ENCODE data around the gene PTPN6. TPM values are rescaled to one million over a fixed set of nuclear protein-coding genes. Genes with fewer than 3 reads are reported as not detected.

PTPN6 gene
- total RNA-seq, 1 experiment from 2014 or later = 25.0 TPM

DNA sequence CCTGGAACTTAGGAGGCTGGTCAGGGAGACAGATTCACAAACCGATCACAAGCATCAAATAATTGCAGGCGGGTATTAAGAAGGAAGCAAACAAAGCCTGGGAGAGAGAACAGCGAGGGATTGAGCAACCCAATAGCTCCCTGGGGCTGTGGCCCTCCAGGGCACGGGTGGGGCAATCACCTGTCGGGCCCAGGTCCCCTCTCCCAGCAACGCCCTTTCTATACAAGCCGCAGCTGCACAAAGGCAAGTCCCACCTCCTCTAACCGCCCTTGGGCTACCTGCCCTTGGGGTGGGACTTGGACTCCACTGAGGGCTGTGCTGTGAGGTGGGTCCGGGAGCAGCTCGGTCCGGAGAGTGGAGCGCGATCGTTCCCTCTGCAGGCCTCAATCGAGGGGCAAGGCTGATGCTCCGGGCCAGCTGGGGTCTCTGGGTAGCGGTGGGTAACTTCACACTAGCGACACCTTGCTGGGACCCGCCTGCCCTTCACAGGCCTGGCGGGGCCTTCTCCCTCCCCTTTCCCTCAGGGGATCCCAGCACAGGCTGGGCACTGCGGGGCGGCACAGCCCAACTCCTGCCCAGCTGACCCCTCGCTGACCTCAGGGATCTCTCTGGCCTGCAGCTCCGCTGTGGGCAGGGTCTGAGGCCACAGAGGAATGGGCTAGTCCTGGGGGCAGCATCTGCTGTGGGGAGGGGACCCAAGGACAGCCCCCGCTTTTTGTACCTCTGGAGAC is 11.3 kb downstream of the PTPN6 start:
- peak overlapping the region; percentile 49; the same call in 1 of the 2 replicates for H3K4me3 ChIP-seq (ENCODE audit: insufficient read depth, low read depth, low read length)

DNA sequence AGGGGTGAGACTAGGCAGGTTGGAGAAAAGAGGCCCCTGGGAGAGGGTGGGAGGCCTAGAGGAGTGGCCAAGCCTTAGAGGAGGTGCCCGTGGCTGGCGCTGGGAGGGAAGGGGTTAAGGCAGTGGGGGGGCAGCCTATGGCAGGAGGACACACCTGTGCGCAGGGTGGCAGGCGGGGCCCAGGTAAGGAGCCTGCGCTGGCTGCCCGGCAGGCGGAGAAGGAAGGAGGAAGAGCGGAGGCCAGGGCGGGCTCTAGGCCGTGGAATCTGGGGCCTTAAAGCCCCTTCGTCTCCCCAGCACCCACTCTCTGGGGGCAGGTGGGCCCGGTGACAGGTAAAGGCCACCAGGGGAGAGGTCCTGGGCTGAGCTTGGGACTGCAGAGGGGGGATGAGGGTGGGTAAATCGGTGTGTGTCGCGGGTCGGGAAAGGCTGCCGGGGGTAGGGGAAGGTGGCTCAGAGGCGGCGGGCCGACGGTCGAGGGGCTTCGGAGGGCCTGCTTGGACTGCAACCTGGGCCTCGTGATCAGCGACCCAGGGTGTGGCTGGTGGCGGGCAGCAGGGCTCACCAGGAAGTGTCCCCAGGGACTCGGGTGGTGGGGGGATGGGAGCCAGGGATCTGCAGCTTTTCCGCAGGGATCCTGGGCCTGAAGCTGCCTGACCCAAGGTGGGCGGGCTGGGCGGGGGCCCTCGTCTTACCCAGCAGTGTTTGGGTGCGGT is 12.0 kb downstream of the PTPN6 start:
- DNase-seq = peak; percentile 88
- H3K36me3 ChIP-seq (replicated peaks; ENCODE audit: control insufficient read depth, insufficient read depth, low read length) = peaks cover 24% of the 10 kb centered on the region
- peak overlapping the region; percentile 49 for H3K4me3 ChIP-seq (ENCODE audit: insufficient read depth, low read depth, low read length)
- H3K27me3 ChIP-seq (ENCODE audit: control insufficient read depth, insufficient read depth, low read length) = no peaks in the 10 kb centered on the region

More for the DNA sequence above, 11.3 kb downstream of the PTPN6 start:
- H3K27me3 ChIP-seq (ENCODE audit: control insufficient read depth, insufficient read depth, low read length) = no peaks in the 10 kb centered on the region
- DNase-seq = peak; percentile 79
- peaks cover 17% of the 10 kb centered on the region for H3K36me3 ChIP-seq (replicated peaks; ENCODE audit: control insufficient read depth, insufficient read depth, low read length)

DNA sequence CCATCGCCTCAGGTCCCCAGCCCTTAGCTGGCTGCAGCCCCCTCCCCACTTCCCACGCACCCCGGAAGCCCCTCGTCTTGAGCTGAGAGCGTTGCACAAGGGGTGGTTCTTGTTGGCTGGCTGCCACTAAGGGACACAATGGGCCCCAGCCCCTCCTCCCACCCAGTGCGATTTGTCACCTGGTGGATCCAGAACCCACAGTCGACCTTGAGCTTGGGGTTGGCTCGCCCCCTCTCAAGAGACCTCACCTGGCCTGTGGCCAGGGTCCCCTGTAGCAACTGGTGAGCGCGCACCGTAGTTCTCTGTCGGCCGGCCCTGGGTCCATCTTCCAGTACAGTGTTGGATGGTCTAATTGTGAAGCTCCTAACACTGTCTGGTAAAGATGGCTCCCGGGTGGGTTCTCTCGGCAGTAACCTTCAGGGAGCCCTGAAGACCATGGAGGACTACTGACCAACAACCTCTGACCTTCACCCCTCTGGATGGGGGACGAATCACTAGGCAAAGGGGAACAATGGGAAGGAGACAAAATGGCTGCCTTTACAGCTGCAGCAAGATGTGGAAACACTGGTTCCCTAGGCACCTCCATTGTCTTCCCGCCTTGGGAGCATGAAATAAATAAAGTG is 12.7 kb downstream of the PTPN6 start:
- Histone ChIP-seq H3K4me3 (ENCODE audit: insufficient read depth, low read depth, low read length) (peak overlapping the region; percentile 49; the same call in 1 of the 2 replicates), H3K36me3 (replicated peaks; ENCODE audit: control insufficient read depth, insufficient read depth, low read length) (peaks cover 31% of the 10 kb centered on the region), H3K27me3 (ENCODE audit: control insufficient read depth, insufficient read depth, low read length) (no peaks in the 10 kb centered on the region)
- DNase-seq = peak; percentile 44

DNA sequence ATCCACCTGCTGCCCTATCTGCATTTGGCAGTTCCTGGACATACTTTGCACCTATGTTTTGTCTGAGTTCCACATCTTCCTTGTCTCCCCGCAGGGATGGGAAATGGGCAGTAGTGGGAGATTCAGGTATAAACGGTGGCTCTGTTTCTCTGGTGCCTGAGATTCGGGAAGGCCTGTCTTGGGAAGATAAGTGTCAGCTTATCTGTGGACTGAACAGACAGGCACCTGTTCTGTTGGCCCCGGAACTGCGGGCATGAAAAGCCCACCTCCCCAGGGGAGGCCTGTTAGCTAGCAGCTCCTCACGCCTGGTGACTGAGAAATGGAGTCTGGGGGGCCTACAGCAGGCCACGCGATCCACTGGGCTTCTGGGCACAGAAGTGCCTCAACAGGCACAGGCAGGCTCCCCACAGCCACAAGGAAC is 13.5 kb downstream of the PTPN6 start:
- Histone ChIP-seq H3K27me3 (ENCODE audit: control insufficient read depth, insufficient read depth, low read length) (no peaks in the 10 kb centered on the region), H3K4me3 (ENCODE audit: insufficient read depth, low read depth, low read length) (no peak overlapping the region), H3K36me3 (replicated peaks; ENCODE audit: control insufficient read depth, insufficient read depth, low read length) (peaks cover 34% of the 10 kb centered on the region)
- no peak for DNase-seq

DNA sequence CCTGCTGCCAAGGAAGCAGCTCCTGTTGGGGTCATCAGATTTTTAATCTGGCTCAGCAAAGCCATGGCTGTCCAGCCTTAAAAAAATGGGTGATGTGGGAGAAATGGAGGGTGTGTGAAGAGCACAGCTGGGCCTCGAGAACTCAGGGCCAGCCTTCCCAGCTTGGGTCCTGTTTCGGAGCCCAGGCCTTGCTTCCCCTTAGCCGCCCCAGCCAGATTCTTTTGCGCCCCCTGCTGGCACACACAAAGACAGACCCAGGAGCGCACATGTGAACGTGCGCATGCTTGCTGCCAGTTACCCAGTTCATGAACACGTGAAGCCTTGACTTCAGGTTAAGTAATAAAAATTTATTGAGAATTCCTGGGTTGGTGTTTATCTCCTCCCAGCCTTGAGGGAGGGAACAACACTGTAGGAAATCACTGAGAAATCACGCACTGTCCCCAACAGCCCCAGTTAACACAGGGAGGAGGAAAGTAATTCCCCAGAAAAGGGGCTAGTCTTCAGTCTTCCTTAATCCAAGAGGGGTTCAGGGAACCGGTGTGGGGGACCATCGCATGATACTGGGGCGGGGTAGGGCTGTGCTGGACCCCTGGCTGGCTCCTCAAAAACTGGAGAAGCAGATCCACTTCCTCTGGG is 14.0 kb downstream of the PTPN6 start:
- peak; percentile 93 for DNase-seq
- Histone ChIP-seq H3K36me3 (replicated peaks; ENCODE audit: control insufficient read depth, insufficient read depth, low read length) (peaks cover 34% of the 10 kb centered on the region), H3K4me3 (ENCODE audit: insufficient read depth, low read depth, low read length) (no peak overlapping the region), H3K27me3 (ENCODE audit: control insufficient read depth, insufficient read depth, low read length) (no peaks in the 10 kb centered on the region)

DNA sequence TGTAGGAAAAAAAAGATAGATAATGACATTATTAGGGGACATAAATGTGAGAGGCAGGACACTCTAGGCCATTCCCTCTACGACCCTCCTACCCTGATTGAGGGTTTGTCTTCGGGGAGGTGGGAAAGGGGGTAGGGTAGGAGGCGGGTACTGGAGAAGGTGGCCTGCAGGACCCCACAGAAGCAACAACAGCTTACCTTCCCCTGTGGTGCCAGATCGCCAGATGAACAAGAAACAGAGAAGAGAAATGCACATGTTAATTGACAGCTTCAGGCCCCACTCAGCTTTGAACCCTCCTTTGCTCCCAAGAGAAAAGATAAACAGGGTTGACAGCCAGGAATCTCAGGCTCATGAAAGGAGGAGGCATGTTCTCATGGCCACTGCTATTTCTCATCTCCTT is 14.6 kb downstream of the PTPN6 start:
- DNase-seq = peak; percentile 47
- Histone ChIP-seq H3K36me3 (replicated peaks; ENCODE audit: control insufficient read depth, insufficient read depth, low read length) (peaks cover 34% of the 10 kb centered on the region), H3K27me3 (ENCODE audit: control insufficient read depth, insufficient read depth, low read length) (no peaks in the 10 kb centered on the region)

DNA sequence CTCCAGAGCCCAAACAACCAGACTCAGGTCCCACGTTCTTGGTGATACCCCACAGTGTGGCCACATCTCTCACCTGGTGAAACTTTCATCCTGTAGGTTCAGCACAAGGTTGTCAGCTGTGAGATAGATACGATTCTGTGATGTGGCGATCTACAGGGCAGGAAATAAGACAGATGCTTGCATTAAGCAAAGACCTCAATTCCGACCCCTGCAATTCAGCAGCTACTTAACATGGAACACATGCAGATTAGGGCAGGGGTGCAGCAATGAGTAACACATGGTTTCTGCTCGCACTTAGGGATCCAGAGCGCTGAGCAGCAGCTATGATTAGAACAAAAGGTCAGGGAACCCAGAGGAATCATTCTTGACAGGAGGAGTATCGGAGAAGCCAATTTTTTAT is 15.2 kb downstream of the PTPN6 start:
- Histone ChIP-seq H3K27me3 (ENCODE audit: control insufficient read depth, insufficient read depth, low read length) (no peaks in the 10 kb centered on the region), H3K36me3 (replicated peaks; ENCODE audit: control insufficient read depth, insufficient read depth, low read length) (peaks cover 34% of the 10 kb centered on the region), H3K4me3 (ENCODE audit: insufficient read depth, low read depth, low read length) (no peak overlapping the region)
- no peak for DNase-seq

More for the DNA sequence above, 14.6 kb downstream of the PTPN6 start:
- H3K4me3 ChIP-seq (ENCODE audit: insufficient read depth, low read depth, low read length) = no peak overlapping the region

DNA sequence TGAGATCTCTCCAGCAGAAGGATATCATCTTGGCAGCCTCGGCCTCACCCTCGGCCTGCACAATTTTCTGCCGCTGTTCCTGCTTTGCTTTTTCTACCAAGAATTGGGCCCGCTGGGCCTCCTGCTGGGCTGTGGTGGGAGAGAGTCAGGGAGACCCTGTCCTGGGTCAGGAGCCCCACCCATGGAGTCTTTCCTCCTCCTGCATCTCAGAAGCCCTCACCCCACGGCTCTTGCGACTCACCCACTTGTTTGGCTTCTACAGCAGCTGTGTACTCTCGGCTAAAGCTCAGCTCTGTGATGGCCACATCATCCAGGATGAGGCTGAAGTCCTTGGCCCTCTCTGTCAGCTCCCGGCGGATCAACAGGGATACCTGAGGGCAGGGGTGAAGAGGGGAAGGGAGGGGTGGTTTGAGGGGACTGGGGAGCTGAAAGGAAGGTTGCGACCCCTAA is 16.5 kb downstream of the PTPN6 start:
- Histone ChIP-seq H3K27me3 (ENCODE audit: control insufficient read depth, insufficient read depth, low read length) (no peaks in the 10 kb centered on the region), H3K36me3 (replicated peaks; ENCODE audit: control insufficient read depth, insufficient read depth, low read length) (peaks cover 34% of the 10 kb centered on the region), H3K4me3 (ENCODE audit: insufficient read depth, low read depth, low read length) (no peak overlapping the region)
- no peak for DNase-seq

DNA sequence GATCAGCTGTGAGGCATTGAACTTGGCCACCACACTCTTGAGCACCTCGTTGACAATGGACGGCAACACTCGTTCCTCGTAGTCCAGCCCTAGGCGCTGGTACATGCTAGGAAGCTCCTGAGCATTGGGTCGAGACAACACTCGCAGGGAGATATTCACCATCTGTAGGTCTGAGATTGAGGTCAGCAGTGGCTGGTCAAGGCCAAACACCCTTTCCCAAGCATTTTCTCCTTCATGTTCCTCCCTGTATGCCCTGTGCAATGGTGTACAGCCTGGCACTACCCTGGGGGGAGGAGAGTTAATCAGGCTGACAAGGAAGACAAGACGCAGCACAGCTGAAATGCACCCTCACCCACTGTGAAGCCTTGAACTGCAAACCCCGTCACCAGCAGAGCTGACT is 17.3 kb downstream of the PTPN6 start:
- peaks cover 34% of the 10 kb centered on the region for H3K36me3 ChIP-seq (replicated peaks; ENCODE audit: control insufficient read depth, insufficient read depth, low read length)
- DNase-seq = no peak
- H3K4me3 ChIP-seq (ENCODE audit: insufficient read depth, low read depth, low read length) = no peak overlapping the region
- H3K27me3 ChIP-seq (ENCODE audit: control insufficient read depth, insufficient read depth, low read length) = no peaks in the 10 kb centered on the region

DNA sequence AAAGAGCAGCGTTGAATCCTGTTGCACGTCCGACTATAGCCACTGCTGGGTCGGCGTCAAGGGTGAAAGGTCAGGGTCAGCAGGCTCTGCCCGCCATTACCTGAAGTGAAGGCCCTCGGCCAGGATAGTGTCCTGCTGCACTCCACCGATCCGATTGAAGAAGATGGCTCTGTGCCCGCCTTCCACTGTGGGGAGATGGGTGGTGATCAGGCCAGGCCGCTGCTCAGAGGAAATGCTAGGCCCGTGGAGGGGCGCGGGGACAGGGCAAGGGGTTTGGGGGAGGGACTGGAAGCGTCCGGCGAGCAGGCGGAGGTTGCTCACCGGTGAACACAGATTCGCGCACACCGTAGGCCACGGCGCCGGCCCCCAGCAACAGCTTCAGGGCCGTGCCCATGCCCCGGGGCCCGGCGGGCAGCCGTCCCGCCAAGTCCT is 19.0 kb downstream of the PTPN6 start:
- Histone ChIP-seq H3K4me3 (ENCODE audit: insufficient read depth, low read depth, low read length) (peak overlapping the region; percentile 75), H3K36me3 (replicated peaks; ENCODE audit: control insufficient read depth, insufficient read depth, low read length) (peaks cover 45% of the 10 kb centered on the region), H3K27me3 (ENCODE audit: control insufficient read depth, insufficient read depth, low read length) (no peaks in the 10 kb centered on the region)
- no peak for DNase-seq

DNA sequence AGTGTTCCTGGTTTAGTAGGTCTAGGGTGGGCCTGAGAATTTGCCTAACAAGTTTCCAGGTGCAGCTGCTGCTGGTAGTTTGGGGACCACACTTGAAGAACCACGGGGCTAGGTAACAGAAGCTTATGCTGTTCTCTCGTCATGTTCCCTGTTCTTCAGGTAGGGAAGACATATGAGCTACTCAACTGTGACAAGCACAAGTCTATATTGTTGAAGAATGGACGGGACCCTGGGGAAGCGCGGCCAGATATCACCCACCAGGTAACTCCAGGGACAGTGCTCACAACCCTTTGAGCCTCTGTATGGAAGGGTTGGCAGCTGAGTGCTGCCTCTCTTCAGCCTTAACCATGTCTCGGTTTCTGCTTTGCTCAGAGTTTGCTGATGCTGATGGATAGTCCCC is 23.0 kb downstream of the PTPN6 start:
- Histone ChIP-seq H3K36me3 (replicated peaks; ENCODE audit: control insufficient read depth, insufficient read depth, low read length) (peaks cover 32% of the 10 kb centered on the region), H3K4me3 (ENCODE audit: insufficient read depth, low read depth, low read length) (no peak overlapping the region), H3K27me3 (ENCODE audit: control insufficient read depth, insufficient read depth, low read length) (no peaks in the 10 kb centered on the region)
- no peak for DNase-seq

DNA sequence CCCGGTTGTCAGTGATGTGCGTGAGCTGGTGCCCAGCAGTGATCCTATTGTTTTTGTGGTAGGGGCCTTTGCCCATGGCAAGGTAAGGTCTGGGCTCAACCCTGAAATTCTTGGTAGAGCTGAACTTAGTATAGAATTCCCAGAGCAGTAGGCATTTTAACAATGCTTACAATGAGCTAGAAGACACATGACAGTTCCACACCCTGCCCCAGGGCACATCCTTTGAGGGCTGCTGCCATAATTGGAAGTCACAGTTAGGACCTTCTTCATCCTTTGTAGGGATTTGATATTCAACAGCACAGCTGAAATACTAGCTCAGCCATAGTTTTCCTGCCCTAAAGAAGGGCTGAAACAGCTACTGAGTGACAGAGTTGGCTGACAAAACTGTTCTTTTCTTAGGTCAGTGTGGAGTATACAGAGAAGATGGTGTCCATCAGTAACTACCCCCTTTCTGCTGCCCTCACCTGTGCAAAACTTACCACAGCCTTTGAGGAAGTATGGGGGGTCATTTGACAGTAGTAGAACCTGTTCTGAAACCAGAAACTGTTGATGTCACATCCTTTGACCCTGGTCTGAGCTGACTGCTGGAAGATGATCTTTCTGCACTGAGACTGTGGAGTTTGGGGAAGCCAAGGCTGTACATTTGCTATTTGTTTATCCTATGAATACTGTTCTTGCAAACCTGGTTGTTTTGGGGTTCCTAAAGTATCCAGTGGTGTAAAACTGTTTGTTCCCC is 24.3 kb downstream of the PTPN6 start:
- no peak for DNase-seq
- Histone ChIP-seq H3K36me3 (replicated peaks; ENCODE audit: control insufficient read depth, insufficient read depth, low read length) (peaks cover 35% of the 10 kb centered on the region), H3K4me3 (ENCODE audit: insufficient read depth, low read depth, low read length) (no peak overlapping the region), H3K27me3 (ENCODE audit: control insufficient read depth, insufficient read depth, low read length) (no peaks in the 10 kb centered on the region)

DNA sequence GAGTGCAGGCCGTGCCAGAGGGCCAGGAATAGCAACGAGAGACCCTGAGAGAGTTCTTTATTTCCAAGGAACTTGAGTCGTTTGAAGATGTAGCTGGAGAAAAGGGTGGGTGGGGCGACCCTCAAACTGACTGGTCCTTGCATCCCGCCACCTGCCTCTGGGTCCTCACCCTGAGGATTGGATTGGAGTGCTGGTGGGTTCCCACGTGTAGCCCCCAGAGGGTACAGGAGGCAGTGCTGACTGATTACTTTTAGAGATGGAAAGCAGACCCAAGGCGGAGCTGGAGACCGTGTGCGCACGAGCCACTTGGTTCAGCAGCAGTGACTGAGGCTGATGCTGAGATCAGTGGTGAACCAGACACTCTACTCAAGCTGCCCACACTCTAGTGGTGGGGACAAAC is 26.5 kb downstream of the PTPN6 start:
- H3K27me3 ChIP-seq (ENCODE audit: control insufficient read depth, insufficient read depth, low read length) = no peaks in the 10 kb centered on the region
- no peak overlapping the region for H3K4me3 ChIP-seq (ENCODE audit: insufficient read depth, low read depth, low read length)
- no peak for DNase-seq
- H3K36me3 ChIP-seq (replicated peaks; ENCODE audit: control insufficient read depth, insufficient read depth, low read length) = peaks cover 44% of the 10 kb centered on the region

DNA sequence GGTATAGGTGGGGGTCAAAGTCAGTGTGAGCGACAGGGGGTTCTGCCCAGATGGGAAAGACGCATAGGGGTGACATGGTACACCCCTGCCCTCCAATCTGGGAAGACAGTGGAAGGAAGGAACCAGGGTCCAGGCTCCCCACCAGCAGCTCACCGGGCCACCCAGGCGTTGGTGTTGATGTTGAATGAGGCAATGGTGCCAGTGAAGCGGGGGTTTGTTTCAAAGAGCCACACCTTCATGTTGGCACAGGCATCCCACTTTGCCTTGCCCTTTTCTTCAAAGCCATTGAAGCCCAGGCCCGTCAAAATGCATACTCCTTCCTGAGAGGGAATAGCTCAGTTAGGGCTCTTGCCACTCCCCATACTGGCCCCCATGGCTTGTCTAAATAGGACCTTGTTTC is 27.0 kb downstream of the PTPN6 start:
- no peak for DNase-seq
- no peaks in the 10 kb centered on the region for H3K27me3 ChIP-seq (ENCODE audit: control insufficient read depth, insufficient read depth, low read length)
- H3K36me3 ChIP-seq (replicated peaks; ENCODE audit: control insufficient read depth, insufficient read depth, low read length) = peaks cover 44% of the 10 kb centered on the region
- H3K4me3 ChIP-seq (ENCODE audit: insufficient read depth, low read depth, low read length) = no peak overlapping the region
